ENCODE results near the gene TIMM21.
A peak's percentile ranks its signal among the peaks of the same experiment; 100 is the strongest.

Gene TIMM21

GRCh38 chr18:74141667-74142066 lies 6.7 kb upstream of the TIMM21 start:
- no peak for TF ChIP-seq CTCF (IDR thresholded peaks at IDR 0.05; ENCODE audit: low read depth, low read length)
- in situ Hi-C loops (cut with HindIII; ENCODE audit: low sequenced_read_pairs), result no loop called here
- no peak for DNase-seq (ENCODE audit: low read depth, low spot score)
- no peak overlapping the region for H3K4me3 ChIP-seq (ENCODE audit: low read depth, low read length)

- DNase-seq (ENCODE audit: low read depth, low spot score), result no peak
- TF ChIP-seq CTCF (IDR thresholded peaks at IDR 0.05; ENCODE audit: low read depth, low read length), result no peak
- in situ Hi-C loops (cut with HindIII; ENCODE audit: low sequenced_read_pairs), result no loop called here
- H3K4me3 ChIP-seq (ENCODE audit: low read depth, low read length), result no peak overlapping the region
These were observed 6.1 kb upstream of the TIMM21 start for GRCh38 chr18:74142252-74142651.

- DNase-seq (ENCODE audit: low read depth, low spot score), result no peak
- in situ Hi-C loops (cut with HindIII; ENCODE audit: low sequenced_read_pairs), result no loop called here
- TF ChIP-seq CTCF (IDR thresholded peaks at IDR 0.05; ENCODE audit: low read depth, low read length), result no peak
- peak overlapping the region; percentile 70 for H3K4me3 ChIP-seq (ENCODE audit: low read depth, low read length)
These were observed 1.6 kb upstream of the TIMM21 start for GRCh38 chr18:74146756-74147155.

GRCh38 chr18:74147491-74147778 lies 888 bp upstream of the TIMM21 start:
- no peak for TF ChIP-seq CTCF (IDR thresholded peaks at IDR 0.05; ENCODE audit: low read depth, low read length)
- peak overlapping the region; percentile 70 for H3K4me3 ChIP-seq (ENCODE audit: low read depth, low read length)
- DNase-seq (ENCODE audit: low read depth, low spot score), result no peak
- in situ Hi-C loops (cut with HindIII; ENCODE audit: low sequenced_read_pairs), result no loop called here

- no peak for TF ChIP-seq CTCF (IDR thresholded peaks at IDR 0.05; ENCODE audit: low read depth, low read length)
- peak overlapping the region; percentile 70 for H3K4me3 ChIP-seq (ENCODE audit: low read depth, low read length)
- in situ Hi-C loops (cut with HindIII; ENCODE audit: low sequenced_read_pairs), result no loop called here
- no peak for DNase-seq (ENCODE audit: low read depth, low spot score)
These were observed 284 bp downstream of the TIMM21 start for GRCh38 chr18:74148543-74149070.

GRCh38 chr18:74149878-74150277 lies 1.6 kb downstream of the TIMM21 start:
- in situ Hi-C loops (cut with HindIII; ENCODE audit: low sequenced_read_pairs), result no loop called here
- no peak for TF ChIP-seq CTCF (IDR thresholded peaks at IDR 0.05; ENCODE audit: low read depth, low read length)
- DNase-seq (ENCODE audit: low read depth, low spot score), result no peak
- H3K4me3 ChIP-seq (ENCODE audit: low read depth, low read length), result no peak overlapping the region

- TF ChIP-seq CTCF (IDR thresholded peaks at IDR 0.05; ENCODE audit: low read depth, low read length), result no peak
- no peak for DNase-seq (ENCODE audit: low read depth, low spot score)
- in situ Hi-C loops (cut with HindIII; ENCODE audit: low sequenced_read_pairs), result no loop called here
- H3K4me3 ChIP-seq (ENCODE audit: low read depth, low read length), result no peak overlapping the region
These were observed 3.9 kb downstream of the TIMM21 start for GRCh38 chr18:74152270-74152669.

Data from astrocyte of the spinal cord (primary cell).